Neural cell (in vitro differentiated cells): ENCODE results near the gene MBNL3. TPM values are rescaled to one million over a fixed set of nuclear protein-coding genes. Genes with fewer than 3 reads are reported as not detected.
"Not testable (repeated sequence)": the region's sequence is repeated elsewhere in the genome, so short reads cannot be mapped to it uniquely, and the experiment has no call there.

Experiments used
- H2AFZ ChIP-seq: fragments of 200-600, 300-800 bp; sonication (generic), shearing (Covaris generic); 2 replicates; pipeline ENCODE4 v1.6.0; 2014; ENCODE audit warnings: low read depth, mild to moderate bottlenecking, antibody characterized with exemption, low read length, moderate library complexity
- H3F3A ChIP-seq: fragments of 200-600 bp; shearing (Covaris generic); 2 replicates; pipeline ENCODE4 v1.6.1; 2016; ENCODE audit warnings: mild to moderate bottlenecking, moderate library complexity, mixed read lengths, antibody characterized with exemption, low read length; ENCODE audit not compliant: insufficient read depth, poor library complexity, severe bottlenecking
- H3K27ac ChIP-seq: fragments of 200-600, 300-800 bp; sonication (generic), shearing (Covaris generic); 2 replicates; pipeline ENCODE4 v1.5.1; 2014; ENCODE audit warnings: mild to moderate bottlenecking, low read length, moderate library complexity
- H3K27me3 ChIP-seq: fragments of 300-800, 200-600 bp; sonication (generic), shearing (Covaris generic); 2 replicates; pipeline ENCODE4 v1.6.0; 2014; ENCODE audit warnings: mild to moderate bottlenecking, low read depth, low read length, moderate library complexity; ENCODE audit not compliant: insufficient read depth
- H3K36me3 ChIP-seq: fragments of 300-800, 200-600 bp; sonication (generic), shearing (Covaris generic); 2 replicates; pipeline ENCODE4 v1.5.1; 2014; ENCODE audit warnings: mild to moderate bottlenecking, antibody characterized with exemption, low read length, moderate library complexity; ENCODE audit not compliant: insufficient read depth
- H3K4me2 ChIP-seq: fragments of 300-800, 200-600 bp; sonication (generic), shearing (Covaris generic); 2 replicates; pipeline ENCODE4 v1.6.0; 2014; ENCODE audit warnings: mild to moderate bottlenecking, low read length
- H3K4me3 ChIP-seq: fragments of 300-800, 200-600 bp; sonication (generic), shearing (Covaris generic); 2 replicates; pipeline ENCODE4 v1.5.1; 2014; ENCODE audit warnings: mild to moderate bottlenecking, low read length, moderate library complexity
- H3K79me2 ChIP-seq: fragments of 200-600 bp; shearing (Covaris generic); replicated peaks from 2 replicates; pipeline ENCODE4 v1.6.0; 2014; ENCODE audit warnings: mild to moderate bottlenecking, low read length, moderate library complexity; ENCODE audit not compliant: insufficient read depth
- H3K9ac ChIP-seq: fragments of 300-800, 200-600 bp; sonication (generic), shearing (Covaris generic); 2 replicates; pipeline ENCODE4 v1.6.1; 2016; ENCODE audit warnings: mild to moderate bottlenecking, low read length, mixed read lengths
- H3K9me2 ChIP-seq: fragments of 200-600 bp; shearing (Covaris generic); 2 replicates; pipeline ENCODE4 v1.6.1; 2016; ENCODE audit warnings: mild to moderate bottlenecking, low read length, mixed read lengths; ENCODE audit not compliant: insufficient read depth
- H3K9me3 ChIP-seq: fragments of 200-600, 300-800 bp; sonication (generic), shearing (Covaris generic); 2 replicates; pipeline ENCODE4 v1.6.1; 2016; ENCODE audit warnings: mild to moderate bottlenecking, mixed run types, low read length, moderate library complexity, mixed read lengths
- H4K20me1 ChIP-seq: fragments of 200-600 bp; shearing (Covaris generic); 2 replicates; pipeline ENCODE4 v1.6.1; 2016; ENCODE audit warnings: mild to moderate bottlenecking, mixed run types; ENCODE audit not compliant: insufficient read depth
- CTCF ChIP-seq: fragments of 450-650 bp; IDR thresholded peaks from 2 replicates; pipeline ENCODE4 v1.5.1; 2014; ENCODE audit warnings: antibody characterized with exemption, mild to moderate bottlenecking, moderate library complexity; ENCODE audit not compliant: poor library complexity, severe bottlenecking
- EP300 ChIP-seq: fragments of 450-650 bp; conservative IDR thresholded peaks from 2 replicates; pipeline ENCODE4 v1.6.1; 2014; ENCODE audit warnings: antibody characterized with exemption, mild to moderate bottlenecking, moderate library complexity; ENCODE audit not compliant: poor library complexity, severe bottlenecking
- EZH2 ChIP-seq: fragments of 200-600, 300-800 bp; shearing (Covaris generic), sonication (generic); IDR thresholded peaks from 2 replicates; pipeline ENCODE4 v1.6.1; 2014; ENCODE audit warnings: antibody characterized with exemption, low read length, borderline replicate concordance, mild to moderate bottlenecking; ENCODE audit not compliant: insufficient read depth, poor library complexity, severe bottlenecking
- MXI1 ChIP-seq: fragments of 450-650 bp; conservative IDR thresholded peaks from 2 replicates; pipeline ENCODE4 v1.6.1; 2014; ENCODE audit warnings: antibody characterized with exemption, mild to moderate bottlenecking; ENCODE audit not compliant: poor library complexity, severe bottlenecking
- POLR2AphosphoS5 ChIP-seq: IDR thresholded peaks from 2 replicates; pipeline ENCODE4 v1.6.1; 2012
- RAD21 ChIP-seq: fragments of 450-650 bp; conservative IDR thresholded peaks from 2 replicates; pipeline ENCODE4 v1.6.1; 2014; ENCODE audit warnings: antibody characterized with exemption, mild to moderate bottlenecking, moderate library complexity
- SMC3 ChIP-seq: fragments of 450-650 bp; conservative IDR thresholded peaks from 2 replicates; pipeline ENCODE4 v1.6.1; 2014; ENCODE audit warnings: antibody characterized with exemption, mild to moderate bottlenecking, moderate library complexity; ENCODE audit not compliant: poor library complexity
- TAF1 ChIP-seq: IDR thresholded peaks from 2 replicates; pipeline ENCODE4 v1.6.1; 2012; ENCODE audit warnings: low read depth
- polyA plus RNA-seq: library from polyadenylated mRNA; depleted of rRNA; stranded (reverse); fragments of >200 nt; gene quantifications from 2 replicates; pipeline ENCODE4 v1.2.3, GENCODE V29; 2014
- TF ChIP-seq, protein P1 (sequence below): IDR thresholded peaks from 2 replicates; pipeline ENCODE4 v1.6.1; 2012; ENCODE audit warnings: borderline replicate concordance

MBNL3 gene
- polyA plus RNA-seq, 1 donor from 2014 or later: 0.09 TPM

- H3F3A ChIP-seq: no peaks in the 10 kb centered on the region
- no peaks in the 10 kb centered on the region for H3K9me3 ChIP-seq
- H4K20me1 ChIP-seq: no peaks in the 10 kb centered on the region
- H3K27ac ChIP-seq: no peak overlapping the region
- no peaks in the 10 kb centered on the region for H3K27me3 ChIP-seq
- no peak overlapping the region for H3K4me3 ChIP-seq
- H3K36me3 ChIP-seq: no peaks in the 10 kb centered on the region
- H3K79me2 ChIP-seq: no peaks in the 10 kb centered on the region
- H3K4me2 ChIP-seq: no peak overlapping the region
- no peak overlapping the region for H2AFZ ChIP-seq
- no peak overlapping the region for H3K9ac ChIP-seq
- H3K9me2 ChIP-seq: no peaks in the 10 kb centered on the region
- no peak for TF ChIP-seq EZH2
- TF ChIP-seq POLR2AphosphoS5: no peak
- TF ChIP-seq EP300: no peak
- TF ChIP-seq RAD21: no peak
- no peak for TF ChIP-seq MXI1
- TF ChIP-seq TAF1: no peak
- no peak for TF ChIP-seq SMC3
- TF ChIP-seq CTCF: no peak
Measured at GRCh38 chrX:132452911-132453550, 35.8 kb downstream of the MBNL3 start.

DNA sequence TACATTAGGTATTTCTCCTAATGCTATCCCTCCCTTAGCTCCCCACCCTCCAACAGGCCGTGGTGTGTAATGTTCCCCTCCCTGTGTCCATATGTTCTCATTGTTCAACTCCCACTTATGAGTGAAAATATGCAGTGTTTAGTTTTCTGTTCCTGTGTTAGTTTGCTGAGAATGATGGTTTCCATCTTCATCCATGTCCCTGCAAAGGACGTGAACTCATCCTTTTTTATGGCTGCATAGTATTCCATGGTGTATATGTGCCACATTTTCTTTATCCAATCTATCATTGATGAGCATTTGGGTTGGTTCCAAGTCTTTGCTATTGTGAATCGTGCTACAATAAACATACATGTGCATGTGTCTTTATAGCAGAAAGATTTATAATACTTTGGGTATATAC lies 42.9 kb downstream of the MBNL3 start:
- H3K9ac ChIP-seq, H3K36me3 ChIP-seq, H3K9me2 ChIP-seq, H4K20me1 ChIP-seq, H3K9me3 ChIP-seq, H3K4me3 ChIP-seq, H3K4me2 ChIP-seq, H3F3A ChIP-seq, H2AFZ ChIP-seq, H3K27ac ChIP-seq, H3K27me3 ChIP-seq, H3K79me2 ChIP-seq: not testable (repeated sequence)

DNA sequence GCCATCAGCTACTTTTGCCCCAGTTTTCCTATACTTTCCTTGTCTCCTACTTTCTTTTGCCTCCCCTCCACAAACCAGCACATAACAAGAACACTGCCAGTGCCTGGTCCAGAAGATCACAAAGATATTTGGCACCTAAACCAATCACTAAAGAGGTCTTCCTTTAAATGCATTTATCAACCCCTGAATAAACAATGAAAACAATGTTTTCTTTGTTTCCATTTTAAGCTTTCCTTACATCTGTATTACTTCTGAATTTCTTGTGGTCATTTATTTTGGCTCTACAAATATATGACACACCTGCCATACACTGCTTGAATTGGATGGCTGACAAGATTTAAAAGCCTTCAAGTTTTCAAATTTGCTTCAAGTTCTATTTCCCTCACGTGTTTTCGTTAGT lies 43.9 kb downstream of the MBNL3 start:
- TF ChIP-seq EZH2 (no peak), SMC3 (no peak), TAF1 (no peak), MXI1 (no peak), POLR2AphosphoS5 (no peak), CTCF (no peak), EP300 (no peak), RAD21 (no peak)
- TF ChIP-seq, protein P1, sequence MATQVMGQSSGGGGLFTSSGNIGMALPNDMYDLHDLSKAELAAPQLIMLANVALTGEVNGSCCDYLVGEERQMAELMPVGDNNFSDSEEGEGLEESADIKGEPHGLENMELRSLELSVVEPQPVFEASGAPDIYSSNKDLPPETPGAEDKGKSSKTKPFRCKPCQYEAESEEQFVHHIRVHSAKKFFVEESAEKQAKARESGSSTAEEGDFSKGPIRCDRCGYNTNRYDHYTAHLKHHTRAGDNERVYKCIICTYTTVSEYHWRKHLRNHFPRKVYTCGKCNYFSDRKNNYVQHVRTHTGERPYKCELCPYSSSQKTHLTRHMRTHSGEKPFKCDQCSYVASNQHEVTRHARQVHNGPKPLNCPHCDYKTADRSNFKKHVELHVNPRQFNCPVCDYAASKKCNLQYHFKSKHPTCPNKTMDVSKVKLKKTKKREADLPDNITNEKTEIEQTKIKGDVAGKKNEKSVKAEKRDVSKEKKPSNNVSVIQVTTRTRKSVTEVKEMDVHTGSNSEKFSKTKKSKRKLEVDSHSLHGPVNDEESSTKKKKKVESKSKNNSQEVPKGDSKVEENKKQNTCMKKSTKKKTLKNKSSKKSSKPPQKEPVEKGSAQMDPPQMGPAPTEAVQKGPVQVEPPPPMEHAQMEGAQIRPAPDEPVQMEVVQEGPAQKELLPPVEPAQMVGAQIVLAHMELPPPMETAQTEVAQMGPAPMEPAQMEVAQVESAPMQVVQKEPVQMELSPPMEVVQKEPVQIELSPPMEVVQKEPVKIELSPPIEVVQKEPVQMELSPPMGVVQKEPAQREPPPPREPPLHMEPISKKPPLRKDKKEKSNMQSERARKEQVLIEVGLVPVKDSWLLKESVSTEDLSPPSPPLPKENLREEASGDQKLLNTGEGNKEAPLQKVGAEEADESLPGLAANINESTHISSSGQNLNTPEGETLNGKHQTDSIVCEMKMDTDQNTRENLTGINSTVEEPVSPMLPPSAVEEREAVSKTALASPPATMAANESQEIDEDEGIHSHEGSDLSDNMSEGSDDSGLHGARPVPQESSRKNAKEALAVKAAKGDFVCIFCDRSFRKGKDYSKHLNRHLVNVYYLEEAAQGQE: no peak
- Histone ChIP-seq H3K9ac (no peak overlapping the region), H3F3A (no peaks in the 10 kb centered on the region), H3K36me3 (no peaks in the 10 kb centered on the region), H4K20me1 (no peaks in the 10 kb centered on the region), H3K4me2 (no peak overlapping the region), H2AFZ (no peak overlapping the region), H3K9me3 (no peaks in the 10 kb centered on the region), H3K27me3 (no peaks in the 10 kb centered on the region), H3K4me3 (no peak overlapping the region), H3K27ac (no peak overlapping the region), H3K9me2 (no peaks in the 10 kb centered on the region), H3K79me2 (no peaks in the 10 kb centered on the region)
